Cerebellar nuclear complex (tissue), 1 donor: ENCODE measurements around the gene SH3BGR.
"Not testable (repeated sequence)": the region's sequence is repeated elsewhere in the genome, so short reads cannot be mapped to it uniquely, and the experiment has no call there.

Source experiments
- DNase-seq, 2 experiments: peaks; one replicate each; lab custom pipeline; 2025; lab: John Stamatoyannopoulos, UW

SH3BGR gene

DNA sequence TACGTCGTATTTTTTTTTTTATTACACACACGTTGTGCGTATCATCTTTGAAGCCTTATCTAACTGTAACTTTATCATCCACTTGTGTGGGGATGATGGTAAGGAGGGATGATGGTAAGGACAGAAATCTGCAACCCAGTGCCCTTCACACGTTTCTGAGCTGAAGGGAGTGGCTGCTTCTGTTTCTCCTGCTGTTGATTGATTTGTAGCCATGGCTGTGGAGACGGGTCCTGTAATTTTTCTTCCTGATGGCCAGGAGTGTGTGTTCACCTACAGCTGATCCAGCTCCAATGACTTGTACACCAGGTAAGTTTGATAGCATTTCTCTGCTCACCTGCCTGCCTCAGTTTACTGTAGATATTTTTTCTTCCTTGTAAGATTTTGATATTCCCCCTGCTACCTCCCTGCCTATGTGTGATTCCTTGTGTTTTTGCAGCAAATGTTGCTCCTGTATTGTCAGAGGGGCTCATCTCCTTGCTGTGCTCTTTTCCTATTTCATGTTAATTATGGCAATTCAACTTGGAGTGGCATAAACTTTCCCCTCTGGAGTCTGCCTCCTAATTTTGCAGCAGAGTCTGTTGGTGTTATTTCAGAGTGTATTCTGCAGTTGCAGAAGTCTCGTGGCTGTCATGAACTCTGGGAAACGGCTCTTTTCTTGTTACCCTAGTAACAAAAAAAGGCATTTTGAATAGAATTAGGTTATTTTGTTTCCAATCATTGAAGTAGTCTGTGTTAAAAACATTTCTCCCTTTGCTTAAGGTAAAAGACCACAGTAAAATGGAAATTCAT is 64.1 kb downstream of the SH3BGR start:
- DNase-seq: no peak

DNA sequence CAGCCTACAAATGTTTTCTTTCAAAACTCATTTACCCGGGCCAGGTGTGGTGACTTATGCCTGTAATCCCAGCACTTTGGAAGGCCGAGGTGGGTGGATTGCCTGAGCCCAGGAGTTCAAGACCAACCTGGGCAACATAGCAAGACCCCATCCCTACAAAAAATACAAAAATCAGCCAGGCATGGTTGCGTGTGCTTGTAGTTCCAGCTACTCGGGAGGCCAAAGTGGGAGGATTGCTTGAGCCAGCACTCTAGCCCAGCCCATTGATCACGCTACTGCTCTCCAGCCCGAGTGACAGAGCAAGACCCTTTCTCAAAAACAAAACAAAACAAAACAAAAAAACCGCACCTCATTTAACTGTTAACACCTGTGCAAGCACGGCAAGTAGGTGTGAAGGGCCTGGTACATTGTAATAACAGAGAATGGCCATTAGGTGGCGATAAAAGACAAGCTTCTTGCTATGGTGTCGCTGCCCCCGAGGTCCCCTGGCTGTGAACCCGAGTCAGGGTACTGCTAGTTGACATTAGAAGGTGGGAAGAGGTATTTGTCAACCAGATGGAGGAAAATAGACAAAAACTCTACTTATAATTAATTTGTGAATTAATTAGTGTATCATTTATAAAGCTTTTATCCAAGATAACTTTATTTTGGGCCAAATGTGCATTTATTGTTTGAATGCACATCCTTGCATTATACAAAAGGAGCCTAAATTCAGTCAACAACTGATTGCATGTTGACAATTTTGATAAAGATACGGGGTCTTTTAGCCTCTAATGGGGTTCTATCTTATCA is 66.5 kb downstream of the SH3BGR start:
- no peak for DNase-seq

- DNase-seq: no peak
Measured at GRCh38 chr21:39518847-39519210, 67.1 kb downstream of the SH3BGR start.

DNA sequence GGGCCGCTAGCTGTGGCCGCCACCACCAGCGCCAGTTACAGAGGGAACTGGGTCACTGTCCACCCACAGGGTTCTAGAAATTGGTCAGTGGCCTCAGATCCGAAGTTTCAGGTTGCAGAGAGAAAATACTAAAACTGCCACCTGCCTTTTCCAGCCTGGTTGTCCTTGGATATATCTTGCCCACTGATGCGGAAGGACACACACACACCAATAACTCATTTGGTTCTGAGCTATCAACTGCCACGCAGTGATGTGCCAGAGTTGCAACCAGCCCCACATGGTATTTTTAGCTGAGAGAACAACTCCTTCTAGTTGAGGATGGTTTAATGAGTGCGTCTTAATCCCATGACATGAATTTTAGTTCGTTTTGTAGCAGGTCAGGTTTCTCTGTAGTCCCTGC is 68.1 kb downstream of the SH3BGR start:
- no peak for DNase-seq

- no peak for DNase-seq
Measured at GRCh38 chr21:39523399-39523798, 71.6 kb downstream of the SH3BGR start.

DNA sequence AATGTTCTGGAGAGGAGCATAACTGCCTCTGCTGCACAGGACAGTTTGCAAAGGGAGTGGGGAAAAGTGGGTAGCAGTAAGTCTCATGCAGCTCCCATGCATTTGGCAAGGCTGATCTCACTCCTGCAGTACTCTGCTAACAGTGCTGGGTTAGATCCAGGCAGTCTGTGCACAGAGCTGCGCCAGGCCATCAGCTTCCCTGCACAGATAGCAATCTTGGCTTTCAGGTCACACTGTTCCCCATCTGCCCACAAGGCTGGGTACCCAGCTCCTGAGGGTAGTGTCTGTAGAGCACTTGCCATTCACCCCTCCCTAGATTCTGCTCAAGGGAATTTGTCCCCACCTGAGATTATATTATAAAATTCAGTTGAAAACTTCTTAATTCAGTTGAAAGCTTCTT is 72.1 kb downstream of the SH3BGR start:
- DNase-seq: no peak

DNA sequence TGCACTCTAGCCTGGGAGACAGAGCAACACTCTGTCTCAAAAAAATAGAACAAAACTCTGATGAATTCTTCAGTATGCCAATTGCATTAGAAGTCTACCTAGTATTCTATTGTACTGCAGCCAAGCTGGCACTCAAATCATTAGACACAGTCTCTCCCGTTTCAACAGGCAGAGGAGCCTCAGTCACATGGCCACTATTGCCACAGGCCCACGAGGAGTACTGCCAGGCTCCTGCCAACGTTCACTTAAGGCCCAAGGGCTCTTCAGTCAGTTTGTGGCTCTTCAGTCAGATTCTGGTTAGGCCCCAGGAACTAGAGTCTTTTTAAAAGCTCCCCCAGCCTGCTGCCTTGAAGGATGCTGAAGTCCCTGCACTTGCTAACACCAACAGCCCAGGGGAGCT is 73.4 kb downstream of the SH3BGR start:
- DNase-seq: no peak

- DNase-seq: no peak
Measured at GRCh38 chr21:39525601-39526000, 73.8 kb downstream of the SH3BGR start.

GRCh38 chr21:39527067-39527595 is 75.4 kb downstream of the SH3BGR start:
- no peak for DNase-seq

- no peak for DNase-seq
Measured at GRCh38 chr21:39527664-39528381, 76.1 kb downstream of the SH3BGR start.

DNA sequence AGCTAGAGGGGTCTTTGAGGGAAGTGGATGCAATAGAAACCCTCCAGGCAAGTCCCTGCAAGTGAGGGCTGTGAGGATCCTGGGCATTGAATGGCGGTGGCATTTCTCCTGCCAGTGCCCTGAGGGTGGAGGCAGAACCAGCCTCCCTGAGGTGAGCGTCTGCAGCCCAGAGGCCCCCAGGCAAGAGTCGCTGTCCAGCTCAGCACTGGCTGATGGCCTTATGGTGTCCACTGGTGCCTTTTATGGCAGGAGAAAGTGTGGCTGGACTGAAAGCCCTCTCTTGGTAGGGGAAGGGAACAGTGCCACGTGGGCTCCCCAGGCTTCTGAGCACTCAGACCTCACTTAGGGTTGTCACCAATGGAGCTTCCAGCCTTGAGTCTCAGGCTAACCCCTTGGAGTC is 77.3 kb downstream of the SH3BGR start:
- DNase-seq: no peak

DNA sequence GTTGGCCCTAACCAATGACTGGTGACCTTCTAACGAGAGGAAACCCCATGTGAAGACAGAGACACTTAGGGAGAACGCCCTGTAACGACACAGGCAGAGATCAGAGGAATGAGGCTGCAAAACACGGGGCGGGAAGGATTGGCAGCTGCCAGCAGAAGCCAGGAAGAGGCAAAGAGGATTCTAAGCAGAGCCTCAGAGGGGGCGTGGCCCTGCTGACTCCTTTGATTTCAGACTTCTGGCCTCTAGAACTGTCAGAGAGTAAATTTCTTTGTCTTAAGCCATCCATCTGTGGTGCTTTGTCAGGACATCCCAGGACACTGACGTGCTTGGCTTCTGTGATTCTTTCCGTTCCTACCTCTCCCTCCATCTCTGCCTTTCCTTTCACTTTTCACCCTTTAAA is 79.3 kb downstream of the SH3BGR start:
- DNase-seq: no peak

DNA sequence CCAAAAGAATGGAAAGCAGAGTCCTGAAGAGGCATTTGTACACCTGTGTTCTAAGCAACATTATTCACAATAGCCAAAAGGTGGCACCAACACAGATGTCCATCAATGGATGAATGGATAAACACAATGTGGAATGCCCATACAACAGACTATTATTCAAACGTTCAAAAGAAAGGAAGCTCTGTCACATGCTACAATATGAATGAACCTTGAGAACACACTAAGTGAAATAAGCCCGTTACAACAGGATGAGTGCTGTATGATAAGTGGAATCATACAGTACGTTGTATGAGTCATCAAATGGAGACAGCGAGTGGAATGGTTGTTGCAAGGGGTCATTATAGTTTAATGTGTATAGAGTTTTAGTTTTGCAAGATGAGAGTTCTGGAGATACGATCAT is 80.1 kb downstream of the SH3BGR start:
- no peak for DNase-seq

- DNase-seq: no peak
Measured at GRCh38 chr21:39533545-39534380, 82.0 kb downstream of the SH3BGR start.

- no peak for DNase-seq
Measured at GRCh38 chr21:39535646-39536437, 84.1 kb downstream of the SH3BGR start.

- DNase-seq: no peak
Measured at GRCh38 chr21:39536835-39537234, 85.1 kb downstream of the SH3BGR start.

- no peak for DNase-seq
Measured at GRCh38 chr21:39537571-39537970, 85.8 kb downstream of the SH3BGR start.

GRCh38 chr21:39538453-39539042 is 86.8 kb downstream of the SH3BGR start:
- DNase-seq: no peak

- not testable (repeated sequence) for DNase-seq
Measured at GRCh38 chr21:39540367-39540766, 88.6 kb downstream of the SH3BGR start.

GRCh38 chr21:39542736-39543135 is 91.0 kb downstream of the SH3BGR start:
- no peak for DNase-seq
